ENCODE measurements around the gene WNT10A. TPM values are rescaled to one million over a fixed set of nuclear protein-coding genes. Genes with fewer than 3 reads are reported as not detected.

The WNT10A gene
- total RNA-seq, 1 experiment from 2014 or later: 1.5 TPM

DNA sequence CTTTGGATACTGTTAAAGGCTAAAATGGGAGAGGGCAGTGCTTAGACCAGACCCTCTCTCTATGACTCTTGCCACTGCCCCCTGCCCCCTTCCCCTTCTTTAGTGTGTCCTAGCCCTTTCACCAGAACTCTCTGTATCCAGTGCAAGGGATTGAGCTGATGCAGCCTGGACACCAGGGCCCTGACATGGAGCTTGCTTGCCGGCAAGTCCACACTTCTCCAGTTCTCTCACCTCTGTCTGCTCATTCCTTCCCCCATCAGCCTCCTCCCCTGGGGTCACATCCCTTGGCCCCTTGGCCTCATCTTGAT is 22.6 kb upstream of the WNT10A start:
- Histone ChIP-seq H3K9me3 (ENCODE audit: control insufficient read depth in 1 of 2, insufficient read depth in 1 of 2, low read depth in 1 of 2, low read length in 2 of 2) (no peaks in the 10 kb centered on the region), H3K36me3 (ENCODE audit: control insufficient read depth in 1 of 2, insufficient read depth in 2 of 2, low read length in 2 of 2) (no peaks in the 10 kb centered on the region), H3K4me3 (replicated peaks in 1 of 2; ENCODE audit: low read depth in 1 of 2, low read length in 2 of 2) (no peak overlapping the region), H3K4me1 (ENCODE audit: control insufficient read depth in 1 of 2, insufficient read depth in 2 of 2, low read length in 2 of 2) (peaks cover 23 to 47% of the 10 kb centered on the region in 2 experiments), H3K9ac (ENCODE audit: low read length) (no peak overlapping the region), H3K9me2 (ENCODE audit: insufficient read depth) (no peaks in the 10 kb centered on the region), H3K27ac (ENCODE audit: low read depth, low read length) (no peak overlapping the region), H2AFZ (ENCODE audit: low read depth, low read length, poor library complexity, severe bottlenecking) (no peak overlapping the region), H3K4me2 (ENCODE audit: low read length) (no peak overlapping the region), H4K20me1 (ENCODE audit: insufficient read depth) (no peaks in the 10 kb centered on the region), H3K27me3 (ENCODE audit: insufficient read depth, low read length) (peaks cover 13% of the 10 kb centered on the region; the same call in 1 of the 2 replicates), H3K79me2 (ENCODE audit: insufficient read depth, low read length) (no peaks in the 10 kb centered on the region)
- no peak for TF ChIP-seq EGR1 (IDR thresholded peaks at IDR 0.05; ENCODE audit: low read depth)
- no peak for TF ChIP-seq YY1 (IDR thresholded peaks at IDR 0.05; ENCODE audit: extremely low read depth, insufficient replicate concordance, low read depth, low read length)
- TF ChIP-seq ZNF274 (IDR thresholded peaks at IDR 0.05; ENCODE audit: low read depth, low read length): no peak
- no peak for TF ChIP-seq SIN3A (IDR thresholded peaks at IDR 0.05; ENCODE audit: low read depth)
- no peak for TF ChIP-seq JUND (IDR thresholded peaks at IDR 0.05)
- TF ChIP-seq POLR2AphosphoS5 (IDR thresholded peaks at IDR 0.05; ENCODE audit: low read depth, low read length): no peak
- TF ChIP-seq, protein P1, sequence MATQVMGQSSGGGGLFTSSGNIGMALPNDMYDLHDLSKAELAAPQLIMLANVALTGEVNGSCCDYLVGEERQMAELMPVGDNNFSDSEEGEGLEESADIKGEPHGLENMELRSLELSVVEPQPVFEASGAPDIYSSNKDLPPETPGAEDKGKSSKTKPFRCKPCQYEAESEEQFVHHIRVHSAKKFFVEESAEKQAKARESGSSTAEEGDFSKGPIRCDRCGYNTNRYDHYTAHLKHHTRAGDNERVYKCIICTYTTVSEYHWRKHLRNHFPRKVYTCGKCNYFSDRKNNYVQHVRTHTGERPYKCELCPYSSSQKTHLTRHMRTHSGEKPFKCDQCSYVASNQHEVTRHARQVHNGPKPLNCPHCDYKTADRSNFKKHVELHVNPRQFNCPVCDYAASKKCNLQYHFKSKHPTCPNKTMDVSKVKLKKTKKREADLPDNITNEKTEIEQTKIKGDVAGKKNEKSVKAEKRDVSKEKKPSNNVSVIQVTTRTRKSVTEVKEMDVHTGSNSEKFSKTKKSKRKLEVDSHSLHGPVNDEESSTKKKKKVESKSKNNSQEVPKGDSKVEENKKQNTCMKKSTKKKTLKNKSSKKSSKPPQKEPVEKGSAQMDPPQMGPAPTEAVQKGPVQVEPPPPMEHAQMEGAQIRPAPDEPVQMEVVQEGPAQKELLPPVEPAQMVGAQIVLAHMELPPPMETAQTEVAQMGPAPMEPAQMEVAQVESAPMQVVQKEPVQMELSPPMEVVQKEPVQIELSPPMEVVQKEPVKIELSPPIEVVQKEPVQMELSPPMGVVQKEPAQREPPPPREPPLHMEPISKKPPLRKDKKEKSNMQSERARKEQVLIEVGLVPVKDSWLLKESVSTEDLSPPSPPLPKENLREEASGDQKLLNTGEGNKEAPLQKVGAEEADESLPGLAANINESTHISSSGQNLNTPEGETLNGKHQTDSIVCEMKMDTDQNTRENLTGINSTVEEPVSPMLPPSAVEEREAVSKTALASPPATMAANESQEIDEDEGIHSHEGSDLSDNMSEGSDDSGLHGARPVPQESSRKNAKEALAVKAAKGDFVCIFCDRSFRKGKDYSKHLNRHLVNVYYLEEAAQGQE (IDR thresholded peaks at IDR 0.05; ENCODE audit: low read depth): no peak
- TF ChIP-seq, protein P2, sequence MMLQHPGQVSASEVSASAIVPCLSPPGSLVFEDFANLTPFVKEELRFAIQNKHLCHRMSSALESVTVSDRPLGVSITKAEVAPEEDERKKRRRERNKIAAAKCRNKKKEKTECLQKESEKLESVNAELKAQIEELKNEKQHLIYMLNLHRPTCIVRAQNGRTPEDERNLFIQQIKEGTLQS (IDR thresholded peaks at IDR 0.05): no peak
- TF ChIP-seq CEBPB (IDR thresholded peaks at IDR 0.05; ENCODE audit: low read depth): no peak
- TF ChIP-seq, protein P3, sequence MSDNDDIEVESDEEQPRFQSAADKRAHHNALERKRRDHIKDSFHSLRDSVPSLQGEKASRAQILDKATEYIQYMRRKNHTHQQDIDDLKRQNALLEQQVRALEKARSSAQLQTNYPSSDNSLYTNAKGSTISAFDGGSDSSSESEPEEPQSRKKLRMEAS (IDR thresholded peaks at IDR 0.05): no peak
- TF ChIP-seq EZH2 (IDR thresholded peaks at IDR 0.05): no peak
- TF ChIP-seq EZH2phosphoT487 (IDR thresholded peaks at IDR 0.05; ENCODE audit: borderline replicate concordance): no peak
- DNase-seq (ENCODE audit: low read depth, low spot score): no peak
- POLR2A ChIA-PET: no interaction called here
- CTCF ChIA-PET: interaction anchor here (0.9 kb wide), 1 partner anchor 19 kb away, joined by 3 read pairs; no protein-coding TSS in a partner anchor
- RAD21 ChIA-PET (ENCODE audit: low non-redundant PET in 1 of 2, low total read pairs in 2 of 2, uncharacterized antibody in 2 of 2, unreplicated experiment in 2 of 2): no interaction called here
- BruUV-seq (replicated peaks): no TSS peak
- intact Hi-C loops (cut with micrococcal nuclease): no loop called here
- no peak for ATAC-seq
